GM18519 (cell line): ENCODE measurements around the gene COL23A1.

Source experiments
- ATAC-seq: cut with Tn5 transposase; IDR thresholded peaks from one replicate; pipeline ENCODE4 v1.9.1; 2021; ENCODE audit warnings: mild to moderate bottlenecking, moderate library complexity; ENCODE audit not compliant: unreplicated experiment, low FRiP score

COL23A1 gene

DNA sequence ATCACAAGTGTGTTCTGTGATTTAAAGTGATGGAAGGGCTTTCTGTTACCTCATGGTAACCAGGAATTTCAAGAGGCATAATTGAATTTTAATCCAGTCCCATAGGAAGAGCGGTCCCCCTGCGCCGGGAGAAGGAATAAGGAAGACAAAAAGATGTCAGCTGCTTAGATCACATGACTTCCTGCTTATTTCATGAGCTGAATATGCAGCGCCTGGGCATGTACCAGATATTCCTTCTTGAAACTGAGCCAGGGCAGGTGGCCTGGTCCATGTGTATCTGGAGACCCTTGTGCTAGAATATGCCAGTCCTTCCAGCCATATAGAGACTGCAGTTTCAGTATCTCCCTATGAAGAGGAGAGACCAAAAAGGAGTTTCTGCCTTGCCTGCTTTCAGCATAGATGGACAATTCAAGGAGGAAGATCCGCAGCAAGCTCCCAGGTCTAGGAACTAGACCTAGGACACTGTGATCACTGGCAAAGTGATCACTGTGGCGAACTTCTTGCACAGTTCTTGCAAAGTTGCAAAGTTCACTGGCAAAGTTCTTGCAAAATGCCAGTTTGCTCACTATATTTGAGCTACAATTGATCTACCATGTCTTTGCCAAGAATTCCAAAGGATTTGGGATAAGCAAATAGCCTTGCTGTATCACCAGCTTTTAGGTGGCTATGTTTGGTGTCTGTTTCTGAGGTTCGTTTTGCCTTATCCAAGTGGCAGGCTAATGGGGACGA lies 254.7 kb downstream of the COL23A1 start:
- no peak for ATAC-seq

- no peak for ATAC-seq
These were observed 255.3 kb downstream of the COL23A1 start for GRCh38 chr5:178334861-178335260.

GRCh38 chr5:178333821-178334481 lies 256.2 kb downstream of the COL23A1 start:
- ATAC-seq = no peak

DNA sequence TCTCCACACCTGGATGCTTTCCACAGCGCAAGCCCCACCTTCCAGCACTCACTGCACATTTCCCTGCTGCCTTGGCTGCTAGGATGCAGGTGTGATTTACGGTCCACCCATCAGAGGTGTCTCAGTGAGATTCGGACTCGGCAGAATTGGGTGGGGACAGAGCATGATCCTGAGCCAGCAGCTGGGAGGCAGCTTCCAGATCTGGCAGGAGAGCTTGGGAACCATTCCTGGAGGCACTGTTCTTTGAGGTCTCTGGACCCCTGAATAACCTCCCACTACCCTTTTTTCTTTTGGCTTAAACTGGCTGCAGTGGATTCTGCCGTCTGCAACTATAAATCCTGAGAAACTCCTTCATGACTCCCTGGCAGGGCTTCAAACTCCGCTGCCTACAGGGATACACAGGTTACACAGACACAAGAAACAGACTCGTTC lies 258.0 kb downstream of the COL23A1 start:
- no peak for ATAC-seq

DNA sequence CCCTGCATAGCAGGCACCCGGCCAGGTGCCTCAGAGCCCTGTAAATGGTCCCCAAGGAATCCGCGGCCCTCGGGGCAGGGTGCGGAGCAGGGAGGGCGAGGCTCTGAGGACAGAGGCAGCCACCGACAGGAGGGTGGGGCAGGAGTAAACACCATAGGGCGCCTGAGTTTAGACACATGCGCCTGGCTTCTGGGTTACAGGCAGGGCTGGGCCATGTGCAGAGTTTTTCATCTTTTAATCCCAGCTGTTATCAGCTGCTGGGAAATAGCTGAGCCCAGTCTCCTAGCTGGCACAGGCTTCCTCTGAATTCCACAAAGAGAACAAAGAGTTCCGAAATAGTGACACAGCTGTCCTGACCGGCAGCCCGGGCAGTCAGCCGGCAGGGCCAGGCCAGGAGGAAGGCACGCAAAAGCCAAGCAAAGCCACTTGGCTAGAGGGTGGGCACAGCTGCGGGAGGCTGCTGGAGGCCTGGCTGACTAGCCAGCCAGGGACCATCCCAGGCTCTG lies 258.6 kb downstream of the COL23A1 start:
- ATAC-seq = no peak

GRCh38 chr5:178330791-178331404 lies 259.3 kb downstream of the COL23A1 start:
- ATAC-seq = no peak

DNA sequence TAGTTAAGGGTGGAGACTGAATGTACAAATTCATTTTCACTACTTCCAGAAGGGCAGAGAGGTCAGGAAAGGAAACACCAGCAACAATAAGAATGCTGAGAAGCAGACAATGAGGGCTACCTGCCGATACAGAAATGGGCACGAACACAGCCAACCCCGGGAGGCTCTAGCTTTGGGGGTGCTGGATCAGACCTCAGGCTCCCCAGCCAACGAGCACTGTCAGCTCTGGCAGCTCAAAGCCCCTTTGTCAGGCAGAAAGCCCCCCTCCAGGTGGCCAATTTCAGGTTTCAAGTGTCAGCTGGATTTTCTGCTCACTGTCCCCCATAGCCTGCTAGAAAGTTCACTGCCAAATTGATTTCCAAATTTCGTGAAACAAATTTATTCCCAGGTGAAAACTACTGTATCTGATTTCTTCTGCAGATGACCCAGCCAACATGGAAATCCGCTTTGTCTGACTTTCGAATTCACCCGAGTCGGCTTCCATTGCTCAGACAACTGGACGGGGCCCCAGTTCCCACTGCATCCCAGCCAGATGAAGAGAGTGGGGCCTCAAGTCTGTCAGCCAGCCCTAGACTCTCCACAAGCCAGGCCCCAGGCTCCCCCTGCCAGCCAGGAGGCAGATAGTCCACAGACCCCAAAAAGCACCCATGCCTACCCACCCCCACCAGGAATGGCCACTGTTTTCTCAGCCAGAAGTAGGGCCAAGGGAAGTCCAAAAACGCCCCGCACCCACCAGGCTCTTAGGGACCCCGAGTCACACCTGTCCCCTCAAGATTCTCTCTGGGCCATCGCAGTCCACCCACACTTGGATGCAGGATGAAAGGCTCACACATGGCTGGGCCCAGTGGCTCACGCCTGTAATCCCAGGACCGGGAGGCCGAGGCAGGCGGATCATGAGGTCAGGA lies 261.1 kb downstream of the COL23A1 start:
- ATAC-seq = no peak

DNA sequence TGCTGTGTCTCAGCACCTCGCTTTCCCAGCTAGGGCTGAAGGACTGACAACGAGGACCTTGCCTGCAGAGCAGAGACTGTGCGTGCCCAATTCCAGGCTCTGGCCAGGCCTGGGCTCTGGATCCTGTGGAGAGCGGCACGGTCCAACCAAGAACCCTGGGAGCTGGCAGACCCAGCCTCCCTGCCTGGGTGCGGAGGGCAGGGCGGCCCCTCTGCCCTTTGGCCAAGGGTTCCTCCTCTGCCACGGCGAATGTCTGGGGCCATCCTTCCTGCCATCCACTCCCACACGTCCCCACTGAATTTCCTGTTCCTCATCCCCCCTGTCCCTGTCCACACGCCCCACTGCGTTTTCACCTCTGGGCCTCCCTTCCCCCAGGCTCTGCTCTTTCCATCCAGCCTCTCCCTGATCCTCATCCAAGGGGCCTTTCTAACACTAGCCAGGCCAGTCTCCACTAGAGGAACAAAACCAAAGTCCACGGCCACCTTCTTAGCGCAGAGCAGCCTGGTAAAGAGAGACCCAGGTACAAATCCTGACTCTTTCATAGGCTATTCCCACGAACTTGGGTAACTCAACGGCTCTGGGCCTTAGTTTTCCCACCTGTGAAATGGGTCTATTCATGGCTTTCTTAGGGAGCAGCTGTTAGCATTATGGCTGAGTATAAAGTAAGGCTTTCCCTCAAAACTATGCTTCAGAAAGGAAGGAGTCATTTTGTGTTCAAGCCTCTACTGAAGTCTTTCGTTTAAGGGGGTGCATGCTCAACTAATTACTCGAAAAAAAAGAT lies 262.1 kb downstream of the COL23A1 start:
- no peak for ATAC-seq

DNA sequence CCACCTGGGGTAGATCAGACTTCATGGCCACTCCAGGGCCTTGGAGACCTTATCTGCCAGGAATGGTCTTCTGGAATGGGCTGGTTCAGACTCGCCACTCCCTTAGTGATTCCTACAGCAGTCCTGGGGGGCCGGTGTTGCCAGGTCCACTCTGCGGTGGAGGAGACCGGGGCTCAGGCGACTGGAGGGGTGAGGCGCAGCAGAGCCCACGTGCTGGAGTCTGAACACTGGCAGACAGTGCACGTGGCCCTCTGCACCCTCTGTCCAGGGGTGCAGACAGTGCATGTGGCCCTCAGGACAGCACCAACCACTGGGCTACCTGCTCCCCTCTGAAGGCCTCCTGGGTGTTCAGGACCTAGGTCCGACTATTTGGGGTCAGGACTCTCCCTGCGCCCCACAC lies 262.7 kb downstream of the COL23A1 start:
- no peak for ATAC-seq

GRCh38 chr5:178326374-178326715 lies 263.8 kb downstream of the COL23A1 start:
- ATAC-seq = no peak

DNA sequence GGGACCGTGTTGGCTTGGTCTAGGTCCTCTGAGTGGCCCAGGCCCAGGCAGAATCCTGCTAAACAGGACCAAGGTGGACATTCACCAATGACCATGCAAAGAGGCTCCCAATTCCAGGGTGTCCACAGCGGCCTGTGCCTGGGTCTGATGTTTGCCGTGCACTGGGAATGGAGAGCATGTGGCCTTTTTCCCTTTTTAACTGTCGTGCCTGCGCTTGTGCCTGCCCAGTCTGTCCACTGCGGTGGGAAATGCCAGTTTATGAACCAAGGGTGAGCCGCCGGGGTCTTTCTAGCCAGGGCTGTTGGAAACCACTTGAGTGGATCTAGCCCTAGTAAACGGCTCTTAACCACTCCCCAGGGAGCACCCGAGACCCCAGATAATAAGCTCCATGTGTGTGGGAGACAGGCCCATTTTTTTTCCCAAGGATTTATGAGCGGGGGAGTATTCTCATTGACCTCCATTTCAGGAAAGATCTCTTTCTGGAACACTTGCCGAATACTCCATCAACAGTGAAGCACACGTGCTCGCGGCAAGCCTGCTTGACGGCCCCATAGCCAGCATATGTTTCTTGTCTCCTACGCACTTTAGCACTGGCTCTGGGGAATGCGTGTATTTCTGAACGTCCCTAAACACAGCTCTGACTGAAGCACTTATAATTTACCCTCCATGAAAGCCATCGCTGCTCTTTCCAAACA lies 264.4 kb downstream of the COL23A1 start:
- no peak for ATAC-seq

GRCh38 chr5:178325311-178325678 lies 264.9 kb downstream of the COL23A1 start:
- ATAC-seq = no peak

- ATAC-seq = peak; percentile 58
These were observed 265.5 kb downstream of the COL23A1 start for GRCh38 chr5:178324481-178325310.

- peak; percentile 29 for ATAC-seq
These were observed 266.2 kb downstream of the COL23A1 start for GRCh38 chr5:178323961-178324360.

GRCh38 chr5:178323541-178323865 lies 266.7 kb downstream of the COL23A1 start:
- ATAC-seq = peak; percentile 2

GRCh38 chr5:178322736-178323540 lies 267.3 kb downstream of the COL23A1 start:
- ATAC-seq = peak; percentile 17

DNA sequence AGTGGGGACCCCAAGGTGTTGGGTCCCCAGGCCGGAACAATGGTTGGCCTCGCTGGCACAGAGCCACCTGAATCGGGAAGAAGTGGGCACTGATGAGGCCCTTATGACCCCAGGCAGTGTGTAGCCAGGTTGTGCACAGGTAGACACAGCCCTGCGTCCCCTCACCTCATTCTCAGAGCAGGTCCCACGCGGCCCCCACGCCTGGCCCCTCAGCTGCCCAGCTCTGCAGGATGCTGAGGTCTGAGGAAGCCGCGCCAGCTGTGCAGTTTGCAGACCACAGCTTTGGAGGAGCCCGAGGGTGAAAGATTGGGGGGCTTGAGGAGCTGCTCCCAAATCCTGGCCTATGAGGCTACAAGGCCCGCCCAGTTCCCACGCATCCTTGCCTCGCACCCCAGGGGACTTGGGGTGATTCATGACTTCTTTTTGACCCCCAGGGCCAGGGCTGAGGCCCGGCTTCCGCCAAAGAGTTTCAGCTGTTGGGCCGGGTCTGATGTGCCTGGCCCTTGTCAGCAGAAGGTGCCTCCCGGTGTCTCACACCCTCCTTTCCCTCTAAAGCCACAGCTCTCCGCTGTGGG lies 269.8 kb downstream of the COL23A1 start:
- ATAC-seq = no peak
